SK-N-SH treated with all-trans-retinoic acid at 6 μM for 48 hours (cell line): ENCODE measurements around the gene COL11A1.

Experiments
- BACH2 ChIP-seq: fragments of 250-450 bp; sonication (Bioruptor Pico); IDR thresholded peaks from 2 replicates; pipeline ENCODE4 v1.9.0; 2021; ENCODE audit warnings: mild to moderate bottlenecking, borderline replicate concordance
- CREB5 ChIP-seq: fragments of 250-450 bp; sonication (Bioruptor Pico); IDR thresholded peaks from 2 replicates; pipeline ENCODE4 v1.5.1; 2020; ENCODE audit warnings: low read depth, mild to moderate bottlenecking, moderate library complexity
- CSDC2 ChIP-seq: fragments of 250-450 bp; sonication (Bioruptor Pico); IDR thresholded peaks from 2 replicates; pipeline ENCODE4 v1.5.0; 2020; ENCODE audit warnings: mild to moderate bottlenecking, moderate library complexity
- CSRNP3 ChIP-seq: fragments of 250-450 bp; sonication (Bioruptor Pico); IDR thresholded peaks from 2 replicates; pipeline ENCODE4 v1.5.1; 2021; ENCODE audit warnings: mild to moderate bottlenecking, moderate library complexity
- GLIS3 ChIP-seq: fragments of 250-450 bp; sonication (Bioruptor Pico); IDR thresholded peaks from 2 replicates; pipeline ENCODE4 v1.5.0; 2020; ENCODE audit warnings: mild to moderate bottlenecking, moderate library complexity
- ISL1 ChIP-seq: fragments of 250-450 bp; sonication (Bioruptor Pico); IDR thresholded peaks from 2 replicates; pipeline ENCODE4 v2.1.2; 2022; ENCODE audit warnings: mild to moderate bottlenecking, moderate library complexity
- PATZ1 ChIP-seq: fragments of 250-450 bp; sonication (Bioruptor Pico); IDR thresholded peaks from 2 replicates; pipeline ENCODE4 v1.8.0; 2020; ENCODE audit warnings: mild to moderate bottlenecking, moderate library complexity, borderline replicate concordance
- ZC3H10 ChIP-seq: fragments of 250-450 bp; sonication (Bioruptor Pico); IDR thresholded peaks from 2 replicates; pipeline ENCODE4 v1.5.1; 2021; ENCODE audit warnings: mild to moderate bottlenecking, moderate library complexity
- ZFP3 ChIP-seq: fragments of 250-450 bp; sonication (Bioruptor Pico); IDR thresholded peaks from 2 replicates; pipeline ENCODE4 v1.5.0; 2020; ENCODE audit warnings: mild to moderate bottlenecking, moderate library complexity
- ZFP30 ChIP-seq: fragments of 450-650 bp; formaldehyde crosslinking; IDR thresholded peaks from 2 replicates; pipeline ENCODE4 v1.5.0; 2022; ENCODE audit warnings: mild to moderate bottlenecking, moderate library complexity
- ZNF8 ChIP-seq: fragments of 450-650 bp; formaldehyde crosslinking; IDR thresholded peaks from 2 replicates; pipeline ENCODE4 v1.5.0; 2020; ENCODE audit warnings: mild to moderate bottlenecking, moderate library complexity

DNA sequence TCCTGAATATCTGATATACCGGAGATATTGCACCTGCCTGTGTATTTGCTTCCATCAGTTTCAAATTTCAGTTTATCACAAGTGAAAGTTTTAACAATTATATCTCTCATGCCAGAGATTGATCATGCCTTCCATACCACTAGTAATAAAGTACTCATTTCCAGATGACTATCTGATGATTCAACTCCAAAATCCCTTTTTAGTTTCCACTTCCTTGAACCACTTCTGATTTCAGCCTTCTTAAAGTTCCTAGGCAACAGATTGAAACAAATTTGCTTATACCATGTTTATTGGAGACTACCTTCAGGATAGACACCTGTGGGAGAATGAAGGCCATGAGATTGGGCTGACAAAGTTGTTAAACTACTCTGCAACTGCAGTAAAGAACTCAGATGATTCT is 21.5 kb upstream of the COL11A1 start:
- no peak for TF ChIP-seq CSDC2 (CRISPR knock-in tag)
- no peak for TF ChIP-seq ISL1 (CRISPR knock-in tag)
- TF ChIP-seq GLIS3 (CRISPR knock-in tag) = no peak
- TF ChIP-seq ZFP30 (CRISPR knock-in tag) = no peak
- TF ChIP-seq CSRNP3 (CRISPR knock-in tag) = no peak
- no peak for TF ChIP-seq BACH2 (CRISPR knock-in tag)
- no peak for TF ChIP-seq ZNF8 (CRISPR knock-in tag)
- no peak for TF ChIP-seq ZC3H10 (CRISPR knock-in tag)
- TF ChIP-seq PATZ1 (CRISPR knock-in tag) = no peak
- no peak for TF ChIP-seq CREB5 (CRISPR knock-in tag)
- no peak for TF ChIP-seq ZFP3 (CRISPR knock-in tag)
